H1 (cell line): ENCODE data around the gene WDR38. TPM values are rescaled to one million over a fixed set of nuclear protein-coding genes. Genes with fewer than 3 reads are reported as not detected.

Source experiments
- CTCF ChIA-PET: fragments of 300-600 bp; sonication (Branson Sonifier 250); formaldehyde crosslinking; loops from one replicate; lab custom pipeline; 2021; ENCODE audit not compliant: partially characterized antibody; lab: Charles Lee
- POLR2A ChIA-PET: fragments of 300-600 bp; sonication (Branson Sonifier 250); formaldehyde crosslinking; loops from one replicate; lab custom pipeline; 2021; ENCODE audit warnings: inconsistent platforms; ENCODE audit not compliant: partially characterized antibody; lab: Charles Lee
- DNase-seq, 2 experiments: peaks; one replicate each; pipeline versions ENCODE4 v3.0.0 to v3.0.0-alpha.2; 2010 to 2022; ENCODE audit warnings: low spot score in 2 of 2, low read depth in 1 of 2, mixed read lengths in 1 of 2
- FAIRE-seq: peaks from 2 replicates; lab custom pipeline; 2011; peaks lifted over from hg19 to GRCh38; lab: Jason Lieb, UNC
- H2AFZ ChIP-seq: 2 replicates; pipeline ENCODE4 v1.8.1; 2012; ENCODE audit warnings: low read length, inconsistent platforms
- H2AK5ac ChIP-seq: 2 replicates; pipeline ENCODE4 v1.6.1; 2013; ENCODE audit warnings: low read depth, low read length
- H2BK120ac ChIP-seq: replicated peaks from 2 replicates; pipeline ENCODE3; 2013; ENCODE audit warnings: low read depth, low read length, inconsistent platforms
- H2BK12ac ChIP-seq: 2 replicates; pipeline ENCODE4 v1.6.1; 2013; ENCODE audit warnings: low read depth, low read length
- H2BK15ac ChIP-seq: 2 replicates; pipeline ENCODE4 v1.6.1; 2013; ENCODE audit warnings: low read length
- H2BK20ac ChIP-seq: 2 replicates; pipeline ENCODE4 v1.6.1; 2013; ENCODE audit warnings: low read length
- H2BK5ac ChIP-seq: 2 replicates; pipeline ENCODE4 v1.6.1; 2013; ENCODE audit warnings: low read depth, low read length
- H3K14ac ChIP-seq: 2 replicates; pipeline ENCODE4 v1.6.1; 2013; ENCODE audit warnings: inconsistent platforms; ENCODE audit not compliant: insufficient read length
- H3K18ac ChIP-seq: 2 replicates; pipeline ENCODE4 v1.6.1; 2013; ENCODE audit warnings: low read length; ENCODE audit errors: extremely low read depth
- H3K23ac ChIP-seq: 2 replicates; pipeline ENCODE4 v1.6.1; 2013; ENCODE audit warnings: inconsistent platforms; ENCODE audit not compliant: insufficient read length
- H3K23me2 ChIP-seq: 2 replicates; pipeline ENCODE4 v1.6.1; 2013; ENCODE audit warnings: low read depth, low read length
- H3K27ac ChIP-seq: 2 replicates; pipeline ENCODE4 v1.6.1; 2011; ENCODE audit warnings: low read depth, low read length, inconsistent platforms
- H3K27me3 ChIP-seq, 4 experiments: replicated peaks in 1 of 4; 1 replicate in 1 of 4; 2 replicates in 3 of 4; pipeline versions ENCODE4 v1.6.1 to v1.8.1; 2011 to 2013; ENCODE audit warnings: low read length in 3 of 4, mild to moderate bottlenecking in 3 of 4, inconsistent platforms in 2 of 4, mixed read lengths in 2 of 4, moderate library complexity in 1 of 4; ENCODE audit not compliant: control insufficient read depth in 3 of 4, insufficient read depth in 3 of 4; ENCODE audit errors: extremely low read depth in 1 of 4
- H3K36me3 ChIP-seq, 4 experiments: 2 replicates each; pipeline versions ENCODE4 v1.6.1 to v1.8.1; 2011 to 2013; ENCODE audit warnings: mild to moderate bottlenecking in 4 of 4, low read length in 3 of 4, moderate library complexity in 2 of 4, control low read depth in 1 of 4, inconsistent platforms in 1 of 4; ENCODE audit not compliant: insufficient read depth in 4 of 4, control insufficient read depth in 2 of 4
- H3K4ac ChIP-seq: replicated peaks from 2 replicates; pipeline ENCODE3; 2013; ENCODE audit warnings: low read length, low read depth, mixed read lengths, inconsistent platforms; ENCODE audit not compliant: insufficient read length
- H3K4me1 ChIP-seq, 4 experiments: replicated peaks in 1 of 4; 1 replicate in 1 of 4; 2 replicates in 3 of 4; pipeline versions ENCODE4 v1.6.1 to v1.8.1; 2011 to 2013; ENCODE audit warnings: low read length in 3 of 4, inconsistent platforms in 2 of 4, mixed read lengths in 1 of 4; ENCODE audit not compliant: insufficient read depth in 4 of 4, control insufficient read depth in 3 of 4
- H3K4me2 ChIP-seq, 2 experiments: 2 replicates each; pipeline versions ENCODE4 v1.6.1 to v1.8.1; 2011 to 2013; ENCODE audit warnings: low read depth in 2 of 2, low read length in 2 of 2, control low read depth in 1 of 2, inconsistent platforms in 1 of 2, mild to moderate bottlenecking in 1 of 2; ENCODE audit not compliant: insufficient read depth in 1 of 2
- H3K4me3 ChIP-seq, 4 experiments: fragments of 200-600, 300-600 bp in 1 of 4; sonication (generic), shearing (Covaris generic), sonication (Bioruptor Twin) in 1 of 4; 2 replicates each; pipeline versions ENCODE4 v1.5.1 to v1.8.1; 2011 to 2016; ENCODE audit warnings: low read length in 4 of 4, low read depth in 3 of 4, control low read depth in 2 of 4, inconsistent platforms in 2 of 4, mild to moderate bottlenecking in 2 of 4, mixed read lengths in 1 of 4, moderate library complexity in 1 of 4; ENCODE audit not compliant: insufficient read depth in 2 of 4; ENCODE audit errors: extremely low read depth in 1 of 4
- H3K56ac ChIP-seq: replicated peaks from 2 replicates; pipeline ENCODE3; 2013; ENCODE audit warnings: low read depth, mild to moderate bottlenecking, mixed read lengths, low read length, inconsistent platforms; ENCODE audit not compliant: insufficient read length
- H3K79me1 ChIP-seq: 2 replicates; pipeline ENCODE4 v1.6.1; 2013; ENCODE audit warnings: low read depth, low read length, control low read depth
- H3K79me2 ChIP-seq, 2 experiments: 2 replicates each; pipeline versions ENCODE4 v1.6.1 to v1.8.1; 2012 to 2013; ENCODE audit warnings: low read length in 2 of 2, mild to moderate bottlenecking in 2 of 2, inconsistent platforms in 1 of 2; ENCODE audit not compliant: insufficient read depth in 2 of 2, control insufficient read depth in 1 of 2
- H3K9ac ChIP-seq, 4 experiments: replicated peaks in 1 of 4; 1 replicate in 1 of 4; 2 replicates in 3 of 4; pipeline versions ENCODE4 v1.6.1 to v1.8.1; 2011 to 2013; ENCODE audit warnings: low read depth in 3 of 4, low read length in 3 of 4, control low read depth in 2 of 4, mild to moderate bottlenecking in 2 of 4, moderate library complexity in 2 of 4, inconsistent platforms in 1 of 4; ENCODE audit errors: extremely low read depth in 1 of 4
- H3K9me3 ChIP-seq, 2 experiments: 2 replicates each; pipeline versions ENCODE4 v1.6.1 to v1.8.1; 2012 to 2013; ENCODE audit warnings: mild to moderate bottlenecking in 2 of 2, moderate library complexity in 2 of 2, control low read depth in 1 of 2, inconsistent platforms in 1 of 2, low read depth in 1 of 2, low read length in 1 of 2, mixed read lengths in 1 of 2; ENCODE audit not compliant: insufficient read depth in 2 of 2
- H4K20me1 ChIP-seq, 2 experiments: replicated peaks in 1 of 2; 2 replicates each; pipeline versions ENCODE3 to v1.8.1; 2011 to 2013; ENCODE audit warnings: inconsistent platforms in 2 of 2, low read length in 2 of 2, mild to moderate bottlenecking in 1 of 2; ENCODE audit not compliant: insufficient read depth in 2 of 2, control insufficient read depth in 1 of 2
- H4K5ac ChIP-seq: 2 replicates; pipeline ENCODE4 v1.6.1; 2013; ENCODE audit warnings: low read length, low read depth, mixed read lengths, inconsistent platforms; ENCODE audit not compliant: insufficient read length
- H4K8ac ChIP-seq: 2 replicates; pipeline ENCODE4 v1.8.0; 2013; ENCODE audit warnings: mild to moderate bottlenecking, moderate library complexity, low read length, inconsistent platforms; ENCODE audit not compliant: insufficient read depth; ENCODE audit errors: extremely low read depth
- H4K91ac ChIP-seq: replicated peaks from 2 replicates; pipeline ENCODE3; 2013; ENCODE audit warnings: low read length, mixed read lengths, inconsistent platforms; ENCODE audit not compliant: insufficient read length
- RAD21 ChIP-seq, 2 experiments: IDR thresholded peaks in 1 of 2; conservative IDR thresholded peaks in 1 of 2; 2 replicates each; pipeline ENCODE4 v1.6.1; 2011; ENCODE audit warnings: low read depth in 2 of 2, low read length in 2 of 2, improper control_type of control experiment in 1 of 2, inconsistent platforms in 1 of 2, mild to moderate bottlenecking in 1 of 2, moderate library complexity in 1 of 2
- SRF ChIP-seq: IDR thresholded peaks from 2 replicates; pipeline ENCODE4 v1.6.1; 2011; ENCODE audit warnings: mild to moderate bottlenecking, low read depth, low read length, moderate library complexity
- USF2 ChIP-seq: IDR thresholded peaks from 2 replicates; pipeline ENCODE4 v1.6.1; 2011; ENCODE audit warnings: low read length, improper control_type of control experiment
- WGBS, 2 experiments: shearing (Covaris generic) in 1 of 2; methylation state at CpG; one replicate each; pipeline versions ENCODE4 v1.1.6 to v1.1.7; 2013 to 2015; ENCODE audit warnings: low lambda C conversion rate in 2 of 2, mixed read lengths in 2 of 2, inconsistent platforms in 1 of 2, low coverage in 1 of 2, missing lambda C conversion rate in 1 of 2; ENCODE audit not compliant: insufficient replicate concordance in 2 of 2, insufficient coverage in 1 of 2, insufficient read length in 1 of 2; ENCODE audit errors: extremely low coverage in 1 of 2, missing lambda C conversion rate in 1 of 2; 5-methylcytosine and 5-hydroxymethylcytosine counted together
- polyA plus RNA-seq, 7 experiments: library from polyadenylated mRNA; depleted of rRNA in 3 of 7; stranded (reverse) in 5 of 7; unstranded in 2 of 7; fragments of >200 nt in 5 of 7; fragments of 200-250 nt in 2 of 7; gene quantifications; 1 replicate in 5 of 7; 2 replicates in 1 of 7; 4 replicates in 1 of 7; pipeline versions ENCODE4 v1.2.1 to v1.2.3, GENCODE V29; 2011 to 2013; ENCODE audit warnings: missing spikeins in 2 of 7, mixed read lengths in 2 of 7
- total RNA-seq: library from RNA; stranded (reverse); fragmentation: NEBNext Ultra II Directional; extraction: Animal tissue kit (Norgen Biotek cat#: 25700); gene quantifications from 2 replicates; pipeline ENCODE4 v1.2.1, GENCODE V29; 2021

Gene WDR38
- total and polyA plus RNA-seq, 2 of the 8 experiments (the other 6 are each of a cell fraction or from before 2014, with no cell fraction given), result not detected

- H3K56ac ChIP-seq, result no peak overlapping the region
- no peak overlapping the region for H4K8ac ChIP-seq
- WGBS, 2 experiments, result 81% methylated on average over 7 of the region's 7 CpGs; no CpG with 5 or more reads in 1 of the 2 experiments
- H2AK5ac ChIP-seq, result no peak overlapping the region
- H2AFZ ChIP-seq, result no peak overlapping the region
- no peak for DNase-seq
- no peak overlapping the region for H2BK12ac ChIP-seq
- no peaks in the 10 kb centered on the region for H4K20me1 ChIP-seq
- H3K79me1 ChIP-seq, result no peaks in the 10 kb centered on the region
- no peaks in the 10 kb centered on the region for H3K9me3 ChIP-seq
- H3K27me3 ChIP-seq, result no peaks in the 10 kb centered on the region
- H2BK5ac ChIP-seq, result no peak overlapping the region
- H3K36me3 ChIP-seq, result no peaks in the 10 kb centered on the region
- no peaks in the 10 kb centered on the region for H3K79me2 ChIP-seq
- no peak overlapping the region for H2BK20ac ChIP-seq
- no peak overlapping the region for H2BK15ac ChIP-seq
- H3K23ac ChIP-seq, result no peak overlapping the region
- CTCF ChIA-PET, result interaction anchor here (0.7 to 65.2 kb wide), 10 partner anchors 13 to 217 kb away, joined by 3 to 1529 read pairs (median 4); partner anchors contain the start of genes ARPC5L, NR6A1, OLFML2A and RPL35
- peaks cover 0 to 4% (median 0%) of the 10 kb centered on the region in 4 experiments; a peak in 2 of 7 replicates for H3K4me1 ChIP-seq
- no peak overlapping the region for H3K4me3 ChIP-seq
- no peaks in the 10 kb centered on the region for H3K23me2 ChIP-seq
- no peak overlapping the region for H3K4ac ChIP-seq
- no peak overlapping the region for H3K14ac ChIP-seq
- H3K27ac ChIP-seq, result no peak overlapping the region
- no peak overlapping the region for H3K4me2 ChIP-seq
- TF ChIP-seq RAD21 (IDR thresholded peaks at IDR 0.05 in 1 of 2, conservative IDR thresholded peaks at IDR 0.05 in 1 of 2; ENCODE audit: low read depth in 2 of 2, low read length in 2 of 2), result no peak
- TF ChIP-seq USF2, result no peak
- no peak for TF ChIP-seq SRF
- TF ChIP-seq, all 59 proteins: peak for 0
- no peak overlapping the region for H4K5ac ChIP-seq
- H2BK120ac ChIP-seq, result no peak overlapping the region
- no peak for FAIRE-seq
- H4K91ac ChIP-seq, result no peak overlapping the region
- POLR2A ChIA-PET, result interaction anchor here (1.0 to 2.5 kb wide), 2 partner anchors 18 to 27 kb away, joined by 4 to 8 read pairs; partner anchors contain the start of genes ARPC5L and RPL35
- no peak overlapping the region for H3K9ac ChIP-seq
- H3K18ac ChIP-seq, result no peak overlapping the region
Measured at GRCh38 chr9:124834591-124834990, 18.7 kb upstream of the WDR38 start.
